Epithelial cell of proximal tubule (primary cell): ENCODE measurements around the gene SEZ6L. TPM values are rescaled to one million over a fixed set of nuclear protein-coding genes. Genes with fewer than 3 reads are reported as not detected.

Experiments used
- DNase-seq: peaks from one replicate; pipeline ENCODE4 v3.0.0-alpha.2; 2011; ENCODE audit warnings: low read depth
- H3K4me3 ChIP-seq: 2 replicates; pipeline ENCODE4 v1.5.1; 2011; ENCODE audit warnings: low read depth, mild to moderate bottlenecking, low read length
- total RNA-seq: library from RNA; depleted of rRNA; stranded (reverse); fragments of >200 nt; gene quantifications from 2 replicates; pipeline ENCODE4 v1.2.3, GENCODE V29; 2015
- TF ChIP-seq, protein P1 (sequence below): conservative IDR thresholded peaks from 2 replicates; pipeline ENCODE4 v1.5.1; 2012; ENCODE audit warnings: low read depth, mild to moderate bottlenecking, low read length

The SEZ6L gene
- total RNA-seq, 1 donor from 2014 or later, result not detected

DNA sequence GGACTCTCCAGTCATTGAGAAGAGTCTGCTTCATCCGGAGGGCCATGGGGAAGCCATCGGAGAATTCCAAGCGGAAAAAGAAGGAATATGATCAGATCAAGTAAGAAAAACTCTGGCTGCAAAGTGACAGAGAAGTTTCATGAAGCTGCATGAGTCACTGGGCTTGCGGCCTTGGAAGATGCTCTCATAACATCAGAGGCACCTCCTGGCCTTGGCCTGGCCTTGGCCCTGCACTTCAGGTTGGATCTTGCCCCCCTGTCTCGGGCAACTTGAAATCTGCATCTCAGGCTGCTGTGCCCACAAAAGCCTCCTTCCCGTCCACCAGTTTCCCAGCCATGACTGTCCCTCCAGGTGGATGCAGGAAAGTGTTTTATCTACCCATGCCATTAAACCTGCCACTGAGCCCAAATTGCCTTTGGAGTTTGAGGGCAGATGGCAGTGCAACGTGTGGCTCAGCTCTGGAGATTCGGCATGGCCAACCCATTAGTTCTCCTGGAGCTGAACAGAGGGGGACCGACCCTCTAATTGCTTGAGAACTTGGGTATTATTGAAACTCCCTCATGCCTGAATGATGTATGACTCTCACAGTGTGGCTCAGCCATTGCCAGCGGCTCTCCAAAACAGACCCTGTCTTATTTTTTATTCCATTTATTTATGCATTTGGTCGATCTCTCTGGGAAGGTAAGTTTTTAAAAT lies 66.7 kb downstream of the SEZ6L start:
- no peak for DNase-seq
- no peak overlapping the region for H3K4me3 ChIP-seq
- TF ChIP-seq, protein P1, sequence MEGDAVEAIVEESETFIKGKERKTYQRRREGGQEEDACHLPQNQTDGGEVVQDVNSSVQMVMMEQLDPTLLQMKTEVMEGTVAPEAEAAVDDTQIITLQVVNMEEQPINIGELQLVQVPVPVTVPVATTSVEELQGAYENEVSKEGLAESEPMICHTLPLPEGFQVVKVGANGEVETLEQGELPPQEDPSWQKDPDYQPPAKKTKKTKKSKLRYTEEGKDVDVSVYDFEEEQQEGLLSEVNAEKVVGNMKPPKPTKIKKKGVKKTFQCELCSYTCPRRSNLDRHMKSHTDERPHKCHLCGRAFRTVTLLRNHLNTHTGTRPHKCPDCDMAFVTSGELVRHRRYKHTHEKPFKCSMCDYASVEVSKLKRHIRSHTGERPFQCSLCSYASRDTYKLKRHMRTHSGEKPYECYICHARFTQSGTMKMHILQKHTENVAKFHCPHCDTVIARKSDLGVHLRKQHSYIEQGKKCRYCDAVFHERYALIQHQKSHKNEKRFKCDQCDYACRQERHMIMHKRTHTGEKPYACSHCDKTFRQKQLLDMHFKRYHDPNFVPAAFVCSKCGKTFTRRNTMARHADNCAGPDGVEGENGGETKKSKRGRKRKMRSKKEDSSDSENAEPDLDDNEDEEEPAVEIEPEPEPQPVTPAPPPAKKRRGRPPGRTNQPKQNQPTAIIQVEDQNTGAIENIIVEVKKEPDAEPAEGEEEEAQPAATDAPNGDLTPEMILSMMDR, result no peak

DNA sequence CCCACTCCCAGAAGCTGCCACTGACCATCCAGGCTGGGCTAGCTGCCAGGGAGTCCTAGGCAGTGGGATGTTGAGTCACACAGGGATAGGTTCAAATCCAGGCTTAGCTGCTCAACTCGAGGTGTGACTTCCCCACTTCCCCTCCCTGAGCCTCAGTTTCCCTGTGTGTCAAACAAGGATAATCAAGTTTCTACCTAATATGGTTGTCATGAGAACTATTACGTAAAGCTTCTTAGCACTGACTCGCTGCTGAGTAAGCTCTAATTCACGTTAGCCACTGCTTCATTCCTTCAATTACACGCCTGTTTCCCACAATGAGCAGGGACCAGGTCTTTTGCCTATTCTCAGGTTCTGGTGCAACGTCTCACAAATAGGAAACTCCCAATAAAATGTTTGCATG lies 67.7 kb downstream of the SEZ6L start:
- no peak overlapping the region for H3K4me3 ChIP-seq
- TF ChIP-seq, protein P1, result no peak
- no peak for DNase-seq

DNA sequence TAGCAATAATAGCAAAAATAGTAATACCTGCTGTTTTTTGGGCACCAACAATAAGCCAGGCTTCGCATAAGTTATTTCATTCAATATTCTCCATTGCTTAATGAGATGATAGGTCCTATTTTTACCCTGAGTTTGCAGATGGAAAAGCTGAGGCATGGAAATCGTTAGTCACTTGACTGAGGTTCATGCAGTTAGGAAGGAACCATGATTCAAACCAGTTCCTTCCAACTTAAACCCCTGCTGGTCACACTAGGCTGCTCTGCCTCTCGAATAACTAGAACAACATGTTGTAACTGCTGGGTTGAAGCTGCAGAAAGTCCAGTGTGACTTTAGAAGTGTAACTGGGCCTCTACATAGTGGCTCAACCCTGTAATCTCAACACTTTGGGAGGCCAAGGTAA lies 69.3 kb downstream of the SEZ6L start:
- TF ChIP-seq, protein P1, result no peak
- no peak overlapping the region for H3K4me3 ChIP-seq
- no peak for DNase-seq

DNA sequence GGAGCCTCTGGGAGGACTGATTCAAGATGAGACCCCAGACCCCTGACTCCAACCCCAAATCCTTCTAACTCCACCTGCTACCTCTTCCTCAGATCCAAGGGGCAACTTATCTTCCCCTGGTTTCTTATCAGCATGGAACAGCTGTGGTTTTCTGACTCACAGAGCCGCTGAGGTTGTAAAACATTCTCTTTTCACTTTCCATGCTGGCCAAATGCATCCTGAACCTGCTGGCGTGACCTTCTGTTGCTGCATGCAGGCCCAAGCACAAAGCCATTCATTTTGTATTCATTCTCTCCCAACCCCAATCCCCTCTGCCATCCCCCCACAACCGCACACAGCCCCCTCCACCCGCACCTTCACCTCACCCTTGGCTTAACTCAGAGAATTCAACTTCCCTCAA lies 70.3 kb downstream of the SEZ6L start:
- H3K4me3 ChIP-seq, result no peak overlapping the region
- DNase-seq, result no peak
- TF ChIP-seq, protein P1, result no peak

DNA sequence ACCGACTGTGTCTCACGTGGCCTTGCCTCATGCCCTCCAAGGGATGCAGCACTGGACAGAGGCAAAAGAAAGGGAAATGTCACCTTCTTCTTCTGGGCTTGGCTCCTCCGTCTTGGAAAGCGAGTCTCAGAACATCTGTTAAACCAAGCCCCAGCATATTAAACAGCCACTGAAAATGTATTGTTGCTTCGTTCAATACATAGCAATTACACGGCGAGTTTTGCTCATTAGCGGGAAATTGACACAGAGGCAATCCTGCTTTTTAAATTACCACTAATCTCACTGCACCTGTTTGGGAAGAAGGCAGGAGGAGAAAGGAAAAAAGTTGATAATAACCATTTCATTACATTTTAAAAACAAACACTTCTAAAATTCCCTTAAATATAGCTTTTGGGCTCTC lies 72.1 kb downstream of the SEZ6L start:
- no peak overlapping the region for H3K4me3 ChIP-seq
- DNase-seq, result no peak
- TF ChIP-seq, protein P1, result no peak

DNA sequence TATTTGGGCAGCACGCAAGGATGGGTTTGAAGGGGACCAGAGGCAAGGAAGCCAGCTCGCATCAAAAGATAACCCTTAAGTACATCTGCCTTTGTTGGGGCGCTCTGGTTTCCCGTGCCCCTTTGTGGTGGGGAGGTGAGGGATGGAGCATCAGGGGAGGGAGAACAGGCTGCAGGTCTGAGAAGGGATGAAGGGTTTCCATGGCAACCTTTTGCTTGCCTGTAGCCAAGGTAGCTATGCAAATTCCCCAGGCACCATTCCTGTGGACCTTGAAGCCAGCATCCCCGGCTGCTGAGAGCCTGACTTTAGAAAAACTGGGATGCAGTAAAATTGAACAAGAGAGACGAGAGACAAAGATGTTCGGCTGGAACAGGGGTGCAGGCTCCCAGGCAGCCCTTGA lies 75.7 kb downstream of the SEZ6L start:
- no peak for DNase-seq
- no peak overlapping the region for H3K4me3 ChIP-seq
- TF ChIP-seq, protein P1, result no peak

DNA sequence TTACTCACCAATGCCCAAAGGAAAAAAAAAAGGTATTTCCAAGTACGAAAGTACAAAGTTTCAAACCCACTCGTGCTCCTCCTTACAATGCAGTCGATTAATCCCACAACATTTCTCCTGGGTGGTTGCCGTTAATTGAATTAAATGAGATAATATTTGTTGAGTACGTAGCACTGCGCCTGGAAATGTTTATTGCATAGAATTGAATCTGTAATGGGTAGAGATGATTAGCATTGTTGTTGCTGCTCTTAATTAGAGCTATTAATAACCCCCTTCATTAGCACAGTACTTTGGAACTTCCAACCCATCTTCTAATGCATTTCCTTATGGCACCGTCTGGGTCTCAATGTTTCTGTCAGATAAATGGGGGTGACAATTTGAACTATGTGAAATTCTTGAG lies 77.3 kb downstream of the SEZ6L start:
- H3K4me3 ChIP-seq, result no peak overlapping the region
- TF ChIP-seq, protein P1, result no peak
- DNase-seq, result no peak
